ENCODE results near the gene LRRC8B.

- TF ChIP-seq EZH2 (IDR thresholded peaks at IDR 0.05; ENCODE audit: insufficient read depth, poor library complexity, severe bottlenecking), result no peak
- TF ChIP-seq EZH2phosphoT487 (IDR thresholded peaks at IDR 0.05; ENCODE audit: insufficient read depth, low read depth), result no peak
These were observed 72.1 kb downstream of the LRRC8B start for GRCh38 chr1:89596698-89597097.

All from GM23248 (cell line).